ENCODE measurements around the gene CSGALNACT2. TPM values are rescaled to one million over a fixed set of nuclear protein-coding genes. Genes with fewer than 3 reads are reported as not detected.

CSGALNACT2 gene
- total and polyA plus RNA-seq, 7 donors: 3.2 to 37.1 (median 25.0) TPM

DNA sequence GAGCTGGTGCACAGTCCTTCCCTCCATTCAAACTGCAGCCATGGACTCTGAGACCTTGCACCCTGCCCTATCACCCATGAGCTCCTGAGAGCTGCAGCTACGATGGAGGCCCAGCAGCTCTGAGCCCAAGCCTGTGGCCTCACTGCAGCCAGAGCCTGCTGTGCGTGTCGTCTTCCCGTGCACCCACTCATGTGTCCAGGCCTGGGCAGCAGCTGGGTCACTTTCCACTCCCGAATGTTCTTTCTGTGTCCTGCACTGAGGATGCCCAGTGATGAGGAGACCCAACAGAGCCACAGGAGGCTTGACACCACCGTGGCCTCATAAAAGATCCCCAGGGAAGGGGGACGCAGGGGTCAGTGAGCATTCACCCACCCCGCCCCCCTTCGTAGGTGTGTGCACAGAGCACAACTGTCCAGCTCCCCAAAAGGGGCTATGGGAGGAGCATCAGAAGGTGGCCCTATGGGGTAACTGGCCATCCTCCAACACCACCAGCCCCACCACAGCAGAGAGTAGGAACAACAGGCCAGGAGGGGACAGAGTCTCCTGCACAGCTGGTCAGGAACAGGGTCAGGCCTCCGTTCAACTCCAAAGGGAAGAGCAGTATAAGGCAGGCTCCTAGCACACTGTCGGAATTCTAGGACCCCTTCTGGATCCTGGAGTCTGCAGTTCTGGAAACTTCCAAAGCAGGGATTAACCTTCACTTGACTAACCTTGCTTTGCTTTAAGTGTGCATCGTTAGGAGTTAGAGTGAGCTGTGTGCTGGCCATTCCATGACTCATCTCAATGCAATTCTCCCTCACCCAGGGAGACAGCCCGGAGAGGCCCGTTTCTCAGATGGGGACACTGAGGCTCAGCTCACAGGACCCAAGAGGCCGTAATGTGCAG is 76.1 kb downstream of the CSGALNACT2 start:
- no peak for DNase-seq
- peaks cover 0 to 5% (median 0%) of the 10 kb centered on the region in 3 donors for H3K27me3 ChIP-seq
- no peak overlapping the region for H3K4me3 ChIP-seq
- no peaks in the 10 kb centered on the region for H3K9me3 ChIP-seq
- TF ChIP-seq, protein P1, sequence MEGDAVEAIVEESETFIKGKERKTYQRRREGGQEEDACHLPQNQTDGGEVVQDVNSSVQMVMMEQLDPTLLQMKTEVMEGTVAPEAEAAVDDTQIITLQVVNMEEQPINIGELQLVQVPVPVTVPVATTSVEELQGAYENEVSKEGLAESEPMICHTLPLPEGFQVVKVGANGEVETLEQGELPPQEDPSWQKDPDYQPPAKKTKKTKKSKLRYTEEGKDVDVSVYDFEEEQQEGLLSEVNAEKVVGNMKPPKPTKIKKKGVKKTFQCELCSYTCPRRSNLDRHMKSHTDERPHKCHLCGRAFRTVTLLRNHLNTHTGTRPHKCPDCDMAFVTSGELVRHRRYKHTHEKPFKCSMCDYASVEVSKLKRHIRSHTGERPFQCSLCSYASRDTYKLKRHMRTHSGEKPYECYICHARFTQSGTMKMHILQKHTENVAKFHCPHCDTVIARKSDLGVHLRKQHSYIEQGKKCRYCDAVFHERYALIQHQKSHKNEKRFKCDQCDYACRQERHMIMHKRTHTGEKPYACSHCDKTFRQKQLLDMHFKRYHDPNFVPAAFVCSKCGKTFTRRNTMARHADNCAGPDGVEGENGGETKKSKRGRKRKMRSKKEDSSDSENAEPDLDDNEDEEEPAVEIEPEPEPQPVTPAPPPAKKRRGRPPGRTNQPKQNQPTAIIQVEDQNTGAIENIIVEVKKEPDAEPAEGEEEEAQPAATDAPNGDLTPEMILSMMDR (IDR thresholded peaks at IDR 0.05): no peak
- TF ChIP-seq EP300 (IDR thresholded peaks at IDR 0.05) (no peak), POLR2A (IDR thresholded peaks at IDR 0.05) (no peak)
- no peak overlapping the region for H3K27ac ChIP-seq
- WGBS, 2 donors: 81 to 85% methylated on average over 15 of the region's 15 CpGs
- H3K4me1 ChIP-seq: peaks cover 0 to 10% (median 6%) of the 10 kb centered on the region in 4 donors
- intact Hi-C loops (cut with DNase I): no loop called here
- no peaks in the 10 kb centered on the region for H3K36me3 ChIP-seq

DNA sequence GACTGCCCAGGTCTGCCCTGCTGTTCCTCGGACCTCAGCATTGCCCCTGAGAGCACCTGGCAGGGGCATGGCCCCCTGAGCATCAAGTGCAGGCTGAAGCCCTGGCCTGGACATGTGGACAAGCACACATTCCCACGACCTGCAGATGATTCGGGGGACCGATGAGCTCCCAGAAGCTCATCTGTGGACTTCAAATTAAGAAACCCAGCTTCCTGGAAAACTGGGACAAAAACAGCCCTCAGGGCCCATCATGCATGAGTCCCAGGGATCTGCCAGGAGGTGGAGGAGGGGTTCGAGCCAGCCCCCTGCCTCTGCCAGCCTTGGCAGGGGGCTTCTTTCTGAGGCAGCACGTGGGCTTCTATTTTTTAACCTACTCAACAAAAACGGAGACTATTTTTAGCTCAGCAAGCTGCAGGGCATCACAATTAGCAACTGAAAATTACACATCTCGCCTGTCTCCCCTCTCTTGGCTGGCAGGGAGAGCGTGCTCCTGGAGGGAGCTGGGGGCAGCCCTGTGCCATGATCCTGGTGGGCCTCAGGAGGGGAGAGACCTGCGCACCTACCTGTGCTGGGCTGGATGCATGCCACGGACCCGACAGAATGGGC is 76.8 kb downstream of the CSGALNACT2 start:
- H3K4me1 ChIP-seq: peaks cover 0 to 10% (median 6%) of the 10 kb centered on the region in 4 donors
- H3K27ac ChIP-seq: no peak overlapping the region
- TF ChIP-seq POLR2A (IDR thresholded peaks at IDR 0.05) (no peak), EP300 (IDR thresholded peaks at IDR 0.05) (no peak), POLR2AphosphoS5 (IDR thresholded peaks at IDR 0.05) (no peak)
- TF ChIP-seq, protein P1 (IDR thresholded peaks at IDR 0.05): no peak

DNA sequence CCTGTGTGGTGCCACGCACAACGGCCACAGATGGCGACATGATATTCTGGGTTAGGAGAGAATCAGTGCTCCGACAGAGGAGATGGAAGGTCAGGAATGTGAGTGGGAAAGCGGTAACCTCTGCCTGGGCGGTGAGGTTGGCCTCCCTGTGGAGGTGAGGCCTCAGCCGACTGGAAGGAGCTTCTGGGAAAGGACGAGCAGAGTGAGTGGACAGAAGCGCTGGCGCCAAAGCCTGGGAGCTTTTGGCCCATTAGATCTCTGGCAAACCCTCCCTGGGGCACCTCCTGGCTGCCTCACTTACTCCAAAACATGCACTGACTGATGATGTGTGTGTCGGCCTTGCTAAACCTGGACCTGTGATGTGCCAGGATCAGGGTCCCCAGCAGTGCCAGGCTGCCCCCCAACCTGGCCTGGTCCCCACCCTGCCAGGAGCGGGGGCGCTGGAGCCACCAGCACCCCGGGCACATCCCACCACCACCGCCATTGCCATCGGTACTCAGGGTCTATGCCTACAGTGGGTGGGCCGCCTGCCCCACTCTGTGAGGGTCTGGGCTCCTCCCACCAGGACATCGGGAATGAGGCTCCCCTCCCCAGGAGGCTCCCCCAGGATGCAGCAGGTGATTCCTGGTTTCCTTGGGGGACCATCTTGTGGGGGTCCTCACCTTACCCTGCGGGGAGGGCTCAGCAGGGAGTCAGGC is 77.7 kb downstream of the CSGALNACT2 start:
- no peak for DNase-seq
- H3K4me3 ChIP-seq: no peak overlapping the region
- WGBS, 2 donors: 84 to 88% methylated on average over 19 of the region's 19 CpGs
- H3K4me1 ChIP-seq: peaks cover 0 to 10% (median 6%) of the 10 kb centered on the region in 4 donors
- intact Hi-C loops (cut with DNase I): no loop called here
- H3K9me3 ChIP-seq: no peaks in the 10 kb centered on the region
- H3K36me3 ChIP-seq: no peaks in the 10 kb centered on the region
- H3K27me3 ChIP-seq: peaks cover 0 to 5% (median 0%) of the 10 kb centered on the region in 3 donors
- no peak overlapping the region for H3K27ac ChIP-seq
- TF ChIP-seq POLR2AphosphoS5 (IDR thresholded peaks at IDR 0.05): no peak
- TF ChIP-seq, protein P1 (IDR thresholded peaks at IDR 0.05): no peak
- no peak for TF ChIP-seq POLR2A (IDR thresholded peaks at IDR 0.05)
- TF ChIP-seq EP300 (IDR thresholded peaks at IDR 0.05): no peak

More for the DNA sequence above, 76.8 kb downstream of the CSGALNACT2 start:
- H3K9me3 ChIP-seq: no peaks in the 10 kb centered on the region
- no peaks in the 10 kb centered on the region for H3K36me3 ChIP-seq
- peaks cover 0 to 5% (median 0%) of the 10 kb centered on the region in 3 donors for H3K27me3 ChIP-seq
- 64 to 72% methylated on average over 12 of the region's 12 CpGs for WGBS, 2 donors
- no peak overlapping the region for H3K4me3 ChIP-seq
- intact Hi-C loops (cut with DNase I): no loop called here
- DNase-seq: no peak

DNA sequence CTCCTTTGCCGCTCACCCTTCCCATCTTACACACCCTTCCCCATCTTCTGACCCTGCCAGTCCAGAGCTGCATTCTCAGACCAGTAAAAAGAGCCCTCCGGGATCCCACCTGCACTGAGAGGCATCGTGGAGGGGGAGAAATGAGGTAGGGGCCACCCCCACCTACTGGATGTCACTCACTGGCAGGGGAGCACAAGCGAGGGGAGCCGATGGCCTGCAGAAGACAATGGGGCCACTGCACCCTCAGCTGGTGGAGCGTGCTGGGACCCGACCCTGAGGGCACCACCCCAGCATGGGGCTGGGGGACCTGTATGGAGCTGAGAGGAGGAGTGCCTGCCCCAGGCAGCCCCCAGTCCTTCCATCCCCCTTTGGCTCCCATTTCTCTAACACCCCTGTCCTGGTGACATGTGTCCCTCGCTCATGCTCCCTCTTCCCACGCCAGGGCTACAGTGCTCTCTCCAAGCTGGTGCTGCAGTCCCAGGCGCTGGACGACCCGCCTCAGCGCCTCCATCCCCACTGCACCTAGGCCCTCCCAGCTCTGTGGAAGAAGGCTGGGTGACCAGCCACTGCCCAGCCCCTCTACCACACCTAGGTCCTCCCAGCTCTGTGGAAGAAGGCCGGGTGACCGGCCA is 78.8 kb downstream of the CSGALNACT2 start:
- H3K4me1 ChIP-seq: peaks cover 0 to 3% (median 2%) of the 10 kb centered on the region in 4 donors
- H3K27me3 ChIP-seq: peaks cover 0 to 5% (median 0%) of the 10 kb centered on the region in 3 donors
- intact Hi-C loops (cut with DNase I): no loop called here
- TF ChIP-seq EP300 (IDR thresholded peaks at IDR 0.05): no peak
- TF ChIP-seq, protein P1 (IDR thresholded peaks at IDR 0.05): no peak
- no peak overlapping the region for H3K4me3 ChIP-seq
- 81 to 87% methylated on average over 15 of the region's 15 CpGs for WGBS, 2 donors
- H3K9me3 ChIP-seq: no peaks in the 10 kb centered on the region
- DNase-seq: no peak
- no peaks in the 10 kb centered on the region for H3K36me3 ChIP-seq
- H3K27ac ChIP-seq: no peak overlapping the region
